ENCODE measurements around the gene ASTN1.

Gene ASTN1

DNA sequence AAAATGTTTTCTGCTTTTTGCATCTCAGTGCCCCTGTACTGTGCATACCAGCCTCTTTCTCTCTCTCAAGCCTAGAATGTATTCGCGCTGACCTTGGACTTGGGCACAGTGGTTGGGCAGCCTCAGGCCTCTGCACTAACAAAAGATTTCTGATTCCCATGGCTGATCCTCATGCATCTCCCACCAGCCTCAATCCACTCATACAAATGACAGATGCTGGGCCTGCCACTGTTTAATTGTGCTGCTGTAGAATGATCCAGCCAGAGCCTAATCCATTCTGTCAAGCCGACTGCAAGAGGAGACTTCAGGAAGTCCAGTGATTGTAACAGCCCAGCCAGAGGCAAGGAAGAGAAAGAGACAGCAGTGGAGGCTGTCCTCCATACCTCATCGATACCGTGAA is 180.8 kb downstream of the ASTN1 start:
- no peak for DNase-seq (ENCODE audit: low read depth)
- no peak overlapping the region for H3K4me3 ChIP-seq (ENCODE audit: control insufficient read depth, low read depth, low read length)
- TF ChIP-seq, protein P1, sequence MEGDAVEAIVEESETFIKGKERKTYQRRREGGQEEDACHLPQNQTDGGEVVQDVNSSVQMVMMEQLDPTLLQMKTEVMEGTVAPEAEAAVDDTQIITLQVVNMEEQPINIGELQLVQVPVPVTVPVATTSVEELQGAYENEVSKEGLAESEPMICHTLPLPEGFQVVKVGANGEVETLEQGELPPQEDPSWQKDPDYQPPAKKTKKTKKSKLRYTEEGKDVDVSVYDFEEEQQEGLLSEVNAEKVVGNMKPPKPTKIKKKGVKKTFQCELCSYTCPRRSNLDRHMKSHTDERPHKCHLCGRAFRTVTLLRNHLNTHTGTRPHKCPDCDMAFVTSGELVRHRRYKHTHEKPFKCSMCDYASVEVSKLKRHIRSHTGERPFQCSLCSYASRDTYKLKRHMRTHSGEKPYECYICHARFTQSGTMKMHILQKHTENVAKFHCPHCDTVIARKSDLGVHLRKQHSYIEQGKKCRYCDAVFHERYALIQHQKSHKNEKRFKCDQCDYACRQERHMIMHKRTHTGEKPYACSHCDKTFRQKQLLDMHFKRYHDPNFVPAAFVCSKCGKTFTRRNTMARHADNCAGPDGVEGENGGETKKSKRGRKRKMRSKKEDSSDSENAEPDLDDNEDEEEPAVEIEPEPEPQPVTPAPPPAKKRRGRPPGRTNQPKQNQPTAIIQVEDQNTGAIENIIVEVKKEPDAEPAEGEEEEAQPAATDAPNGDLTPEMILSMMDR (IDR thresholded peaks at IDR 0.05; ENCODE audit: control insufficient read depth, insufficient read depth, low read depth, low read length, missing control alignments): no peak

DNA sequence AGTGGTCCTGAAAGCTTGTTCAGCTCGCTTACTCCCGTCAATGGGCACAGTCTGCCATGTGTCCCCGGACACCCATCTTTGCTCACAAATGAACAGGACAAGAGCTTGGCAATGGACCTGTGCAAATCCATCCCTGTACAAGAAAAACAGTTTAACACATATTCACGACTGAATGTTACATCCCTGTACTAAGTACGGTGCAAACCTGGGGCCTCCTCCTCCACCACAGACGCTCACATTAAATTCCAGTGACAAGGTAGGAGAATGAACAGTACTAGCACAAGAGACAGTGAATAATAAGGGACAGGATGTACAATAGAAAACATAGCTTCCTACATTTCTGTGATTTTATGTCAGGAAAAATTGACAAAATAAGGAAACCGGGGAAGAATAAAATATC is 187.7 kb downstream of the ASTN1 start:
- no peak overlapping the region for H3K4me3 ChIP-seq (ENCODE audit: control insufficient read depth, low read depth, low read length)
- TF ChIP-seq, protein P1 (IDR thresholded peaks at IDR 0.05; ENCODE audit: control insufficient read depth, insufficient read depth, low read depth, low read length, missing control alignments): no peak
- no peak for DNase-seq (ENCODE audit: low read depth)

DNA sequence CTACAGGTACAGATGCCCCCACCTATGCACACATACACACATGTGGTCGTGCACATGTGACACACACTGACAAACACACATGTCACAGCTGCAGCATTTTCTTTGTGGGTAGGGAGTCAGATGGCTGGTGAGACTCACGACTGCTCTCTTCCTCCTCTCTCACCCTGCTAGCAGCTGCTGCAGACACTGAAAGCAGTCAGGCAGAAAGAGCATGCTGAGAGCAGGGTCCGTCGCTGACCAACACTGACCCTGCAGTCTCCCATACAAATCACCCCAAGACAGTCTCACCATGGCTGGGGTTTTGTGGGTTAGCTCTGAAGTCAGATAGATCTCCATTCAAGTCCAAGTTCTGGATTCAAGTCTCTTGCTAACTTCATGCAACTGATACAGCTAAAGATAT is 188.3 kb downstream of the ASTN1 start:
- TF ChIP-seq, protein P1 (IDR thresholded peaks at IDR 0.05; ENCODE audit: control insufficient read depth, insufficient read depth, low read depth, low read length, missing control alignments): no peak
- no peak for DNase-seq (ENCODE audit: low read depth)
- H3K4me3 ChIP-seq (ENCODE audit: control insufficient read depth, low read depth, low read length): no peak overlapping the region

DNA sequence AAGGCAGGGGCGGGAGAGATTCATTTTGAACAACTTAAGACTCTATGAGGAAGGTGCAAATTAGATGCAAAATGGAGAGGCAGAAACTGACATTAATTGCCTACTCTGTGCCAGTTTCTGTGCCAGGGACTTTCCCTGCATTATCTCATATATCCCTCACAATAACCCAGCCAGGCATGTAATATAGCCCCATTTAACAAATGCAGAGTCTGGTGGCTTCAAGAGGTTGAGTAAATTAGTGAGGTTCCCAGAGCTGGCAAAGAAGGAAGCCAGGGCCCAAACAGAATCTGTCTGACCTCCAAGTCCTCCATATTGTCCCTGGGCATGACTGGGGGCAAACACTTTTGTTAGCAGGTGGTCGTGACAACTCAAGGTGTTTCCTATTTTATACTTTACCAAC is 199.8 kb downstream of the ASTN1 start:
- no peak overlapping the region for H3K4me3 ChIP-seq (ENCODE audit: control insufficient read depth, low read depth, low read length)
- TF ChIP-seq, protein P1 (IDR thresholded peaks at IDR 0.05; ENCODE audit: control insufficient read depth, insufficient read depth, low read depth, low read length, missing control alignments): no peak
- DNase-seq (ENCODE audit: low read depth): no peak

DNA sequence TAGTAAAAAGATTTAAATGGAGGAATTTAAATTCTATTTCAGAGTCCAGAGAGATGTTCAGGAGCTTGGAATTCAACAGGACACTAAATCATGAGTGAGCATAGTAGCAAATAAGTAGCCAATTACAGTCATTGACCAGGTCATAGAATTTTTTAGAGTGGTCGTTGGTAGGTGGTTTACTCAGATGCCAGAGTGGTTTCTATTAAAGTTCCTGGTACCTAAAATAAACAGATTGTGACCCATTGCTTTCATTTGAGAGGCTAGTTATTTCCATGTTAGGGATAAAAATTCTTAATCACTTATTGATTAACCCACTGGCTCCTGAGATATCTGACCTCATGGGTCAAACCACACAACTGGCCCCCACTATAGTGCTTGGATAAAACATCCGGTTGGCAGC is 201.3 kb downstream of the ASTN1 start:
- no peak overlapping the region for H3K4me3 ChIP-seq (ENCODE audit: control insufficient read depth, low read depth, low read length)
- DNase-seq (ENCODE audit: low read depth): no peak
- TF ChIP-seq, protein P1 (IDR thresholded peaks at IDR 0.05; ENCODE audit: control insufficient read depth, insufficient read depth, low read depth, low read length, missing control alignments): no peak

DNA sequence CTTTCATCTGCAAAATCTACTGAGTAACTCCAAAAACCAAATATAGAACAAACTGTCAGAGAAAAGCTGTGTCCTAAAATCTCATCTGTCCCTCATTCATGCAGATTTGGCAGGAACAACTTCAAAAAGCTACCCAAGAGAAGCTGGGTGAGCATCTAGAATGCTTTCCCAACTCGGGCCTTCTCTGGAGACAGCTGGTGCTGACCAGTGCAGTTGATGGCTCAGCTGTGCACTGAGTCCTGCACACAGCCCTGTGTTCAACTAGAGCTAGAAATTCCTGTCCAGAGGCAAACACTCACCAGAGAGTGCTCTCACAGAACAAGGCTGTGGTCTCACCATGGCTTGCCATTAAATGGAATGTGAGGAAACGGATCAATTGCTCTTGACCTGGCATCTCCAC is 202.8 kb downstream of the ASTN1 start:
- TF ChIP-seq, protein P1 (IDR thresholded peaks at IDR 0.05; ENCODE audit: control insufficient read depth, insufficient read depth, low read depth, low read length, missing control alignments): no peak
- no peak overlapping the region for H3K4me3 ChIP-seq (ENCODE audit: control insufficient read depth, low read depth, low read length)
- no peak for DNase-seq (ENCODE audit: low read depth)

Data from AG09309 (cell line).